ENCODE results near the gene ACACB.

DNA sequence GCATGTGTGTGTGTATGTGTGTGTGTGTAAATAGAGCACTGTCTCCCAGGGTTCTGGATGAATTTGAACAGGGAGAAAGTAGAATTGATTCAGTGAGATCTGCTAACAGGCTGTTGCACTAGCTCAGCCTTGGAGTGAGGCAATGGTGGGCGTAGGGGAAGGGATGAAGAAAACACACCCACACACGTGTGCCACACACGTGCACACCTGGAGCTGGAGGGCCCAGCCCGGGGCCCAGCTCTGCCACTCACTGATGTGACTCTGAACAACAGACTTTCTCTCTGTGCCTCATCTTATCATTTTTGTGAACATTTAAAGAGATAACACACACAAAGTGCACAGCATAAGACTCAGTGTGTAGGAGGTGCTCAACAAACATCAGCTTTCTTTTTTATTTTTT, 4.2 kb downstream of the ACACB start:
- TF ChIP-seq, protein P1, sequence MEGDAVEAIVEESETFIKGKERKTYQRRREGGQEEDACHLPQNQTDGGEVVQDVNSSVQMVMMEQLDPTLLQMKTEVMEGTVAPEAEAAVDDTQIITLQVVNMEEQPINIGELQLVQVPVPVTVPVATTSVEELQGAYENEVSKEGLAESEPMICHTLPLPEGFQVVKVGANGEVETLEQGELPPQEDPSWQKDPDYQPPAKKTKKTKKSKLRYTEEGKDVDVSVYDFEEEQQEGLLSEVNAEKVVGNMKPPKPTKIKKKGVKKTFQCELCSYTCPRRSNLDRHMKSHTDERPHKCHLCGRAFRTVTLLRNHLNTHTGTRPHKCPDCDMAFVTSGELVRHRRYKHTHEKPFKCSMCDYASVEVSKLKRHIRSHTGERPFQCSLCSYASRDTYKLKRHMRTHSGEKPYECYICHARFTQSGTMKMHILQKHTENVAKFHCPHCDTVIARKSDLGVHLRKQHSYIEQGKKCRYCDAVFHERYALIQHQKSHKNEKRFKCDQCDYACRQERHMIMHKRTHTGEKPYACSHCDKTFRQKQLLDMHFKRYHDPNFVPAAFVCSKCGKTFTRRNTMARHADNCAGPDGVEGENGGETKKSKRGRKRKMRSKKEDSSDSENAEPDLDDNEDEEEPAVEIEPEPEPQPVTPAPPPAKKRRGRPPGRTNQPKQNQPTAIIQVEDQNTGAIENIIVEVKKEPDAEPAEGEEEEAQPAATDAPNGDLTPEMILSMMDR (conservative IDR thresholded peaks at IDR 0.05; ENCODE audit: low read depth, low read length): no peak
- TF ChIP-seq EZH2 (IDR thresholded peaks at IDR 0.05; ENCODE audit: borderline replicate concordance, low read depth, low read length, poor library complexity, severe bottlenecking): no peak

Data from A673 (cell line).